K562 (cell line): ENCODE results near the gene BHLHE40. TPM values are rescaled to one million over a fixed set of nuclear protein-coding genes. Genes with fewer than 3 reads are reported as not detected.

Experiments
- BCL6 ChIP-seq: fragments of 250-450 bp; sonication (Bioruptor Pico); IDR thresholded peaks from 2 replicates; pipeline ENCODE4 v1.4.0; 2020
- GABPA ChIP-seq: fragments of 200-800 bp; sonication (Bioruptor generic); conservative IDR thresholded peaks from 2 replicates; pipeline ENCODE4 v1.6.1; 2016; ENCODE audit warnings: low read depth, missing genetic modification characterization, missing compliant biosample characterization
- KHSRP ChIP-seq: fragments of 450-650 bp; IDR thresholded peaks from 2 replicates; pipeline ENCODE4 v1.6.1; 2017
- L3MBTL2 ChIP-seq: fragments of 450-650 bp; IDR thresholded peaks from 2 replicates; pipeline ENCODE4 v1.6.1; 2016; ENCODE audit warnings: mild to moderate bottlenecking, moderate library complexity
- NR3C1 ChIP-seq: sonication (generic); formaldehyde crosslinking; IDR thresholded peaks from 2 replicates; pipeline ENCODE4 v1.8.1; 2022; ENCODE audit warnings: missing genetic modification reagents
- RBM15 ChIP-seq: fragments of 200-400 bp; formaldehyde crosslinking; IDR thresholded peaks from 2 replicates; pipeline ENCODE4 v1.6.1; 2018; ENCODE audit warnings: mild to moderate bottlenecking, low read length, moderate library complexity; ENCODE audit not compliant: insufficient read depth
- RHOXF2B ChIP-seq: fragments of 250-450 bp; sonication (Bioruptor Pico); conservative IDR thresholded peaks from 2 replicates; pipeline ENCODE4 v1.5.1; 2021
- SPI1 ChIP-seq: IDR thresholded peaks from 2 replicates; pipeline ENCODE4 v1.6.1; 2011; ENCODE audit warnings: low read depth, low read length, control low read depth, borderline replicate concordance
- SREBF1 ChIP-seq: fragments of 150-350 bp; IDR thresholded peaks from 2 replicates; pipeline ENCODE4 v1.6.1; 2014; ENCODE audit warnings: antibody characterized with exemption, low read depth, low read length, borderline replicate concordance
- ZNF444 ChIP-seq: fragments of 250-450 bp; sonication (Bioruptor Pico); IDR thresholded peaks from 2 replicates; pipeline ENCODE4 v1.4.0; 2020; ENCODE audit warnings: mild to moderate bottlenecking, moderate library complexity
- polyA plus RNA-seq, 8 experiments: library from polyadenylated mRNA; depleted of rRNA in 4 of 8; stranded (reverse) in 5 of 8; unstranded in 3 of 8; fragments of >200 nt; fragmentation: Nextera tagmentation in 2 of 8; fragmentation: Illumina TruSeq in 1 of 8; extraction: Ambion mirVana in 2 of 8; extraction: Trizol in 1 of 8; gene quantifications; 2 replicates each; pipeline versions ENCODE4 v1.2.1 to v1.2.3, GENCODE V29; 2011 to 2014; ENCODE audit warnings: inconsistent platforms in 1 of 8, missing spikeins in 1 of 8
- total RNA-seq, 7 experiments: library from RNA; depleted of rRNA in 6 of 7; stranded (reverse); fragments of >200 nt in 6 of 7; fragmentation: Illumina TruSeq in 2 of 7; extraction: Trizol in 2 of 7; gene quantifications; 2 replicates each; pipeline versions ENCODE4 v1.2.1 to v1.2.3, GENCODE V29; 2011 to 2021; ENCODE audit warnings: low replicate concordance in 1 of 7
- TF ChIP-seq, protein P1 (sequence below): fragments of 250-450 bp; sonication (Bioruptor Pico); IDR thresholded peaks from 2 replicates; pipeline ENCODE4 v1.5.0; 2021
- TF ChIP-seq, protein P2 (sequence below): fragments of 250-450 bp; sonication (Bioruptor Pico); IDR thresholded peaks from 2 replicates; pipeline ENCODE4 v1.4.0; 2020; ENCODE audit warnings: borderline replicate concordance
- TF ChIP-seq, protein P3 (sequence below): fragments of 450-650 bp; formaldehyde crosslinking; conservative IDR thresholded peaks from 2 replicates; pipeline ENCODE4 v1.4.0; 2022; ENCODE audit warnings: mild to moderate bottlenecking, missing genetic modification characterization
- TF ChIP-seq, protein P4 (sequence below): IDR thresholded peaks from 2 replicates; pipeline ENCODE4 v1.6.1; 2011; ENCODE audit warnings: borderline replicate concordance, low read depth, mild to moderate bottlenecking, moderate library complexity, low read length; ENCODE audit not compliant: insufficient read depth, poor library complexity, severe bottlenecking
- TF ChIP-seq, protein P5 (sequence below): fragments of 250-450 bp; sonication (Bioruptor Pico); IDR thresholded peaks from 2 replicates; pipeline ENCODE4 v1.4.0; 2020; ENCODE audit warnings: mild to moderate bottlenecking, moderate library complexity
- TF ChIP-seq, protein P6 (sequence below): sonication (generic); formaldehyde crosslinking; IDR thresholded peaks from 2 replicates; pipeline ENCODE4 v1.8.1; 2023; ENCODE audit warnings: mild to moderate bottlenecking, missing genetic modification reagents, moderate library complexity

BHLHE40 gene
- total and polyA plus RNA-seq, 9 of the 15 experiments (the other 6 are each of a cell fraction or from before 2014, with no cell fraction given), result 12.0 to 83.9 (median 31.4) TPM

DNA sequence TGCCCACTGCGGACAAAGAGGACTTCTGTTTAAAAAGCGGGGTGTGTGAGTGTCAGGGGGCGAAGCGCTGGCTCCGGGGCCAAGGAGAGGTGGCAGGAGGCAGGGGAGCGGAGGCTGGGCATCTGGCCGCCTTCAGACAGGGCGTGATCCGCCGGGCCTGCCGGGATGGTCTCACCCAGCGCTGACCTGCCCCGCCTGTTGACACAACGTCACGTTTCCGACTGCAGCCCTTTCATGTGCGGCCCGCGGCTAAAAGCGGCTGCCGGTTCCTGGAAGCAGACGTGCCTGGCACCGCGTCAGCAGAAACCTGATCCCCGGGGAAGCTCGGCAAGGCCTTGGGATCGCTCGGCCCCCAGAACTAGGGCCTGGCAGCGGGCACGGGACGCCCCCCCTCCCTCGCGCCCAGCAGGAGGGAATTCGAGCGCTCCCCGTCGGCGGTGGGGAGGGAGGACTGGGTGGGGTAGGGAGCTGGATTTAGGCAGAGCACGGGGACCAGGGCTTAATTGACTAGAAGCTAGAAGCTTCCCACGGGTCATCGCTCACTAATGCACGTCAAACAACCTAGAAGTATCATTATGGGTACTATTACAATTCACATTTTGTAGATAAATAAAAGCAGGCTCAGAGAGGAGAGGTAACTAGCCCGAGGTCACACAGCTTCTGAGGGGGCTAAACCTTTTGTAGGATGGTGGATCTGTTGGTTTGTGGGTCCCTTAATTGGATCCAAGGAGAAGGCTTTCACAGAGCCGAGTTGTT, 7.7 kb downstream of the BHLHE40 start (continued):
- TF ChIP-seq GABPA (tag) (no peak), ZNF444 (CRISPR knock-in tag) (peak; percentile 40; the same call in 1 of the 2 replicates), BCL6 (CRISPR knock-in tag) (no peak), SPI1 (no peak), RBM15 (no peak), RHOXF2B (CRISPR knock-in tag) (no peak), L3MBTL2 (peak; percentile 76), NR3C1 (CRISPR knock-in tag) (no peak), SREBF1 (0 out of 2 replicates have a peak, but pooled peaks have one; percentile 34), KHSRP (no peak)
- TF ChIP-seq, protein P1, sequence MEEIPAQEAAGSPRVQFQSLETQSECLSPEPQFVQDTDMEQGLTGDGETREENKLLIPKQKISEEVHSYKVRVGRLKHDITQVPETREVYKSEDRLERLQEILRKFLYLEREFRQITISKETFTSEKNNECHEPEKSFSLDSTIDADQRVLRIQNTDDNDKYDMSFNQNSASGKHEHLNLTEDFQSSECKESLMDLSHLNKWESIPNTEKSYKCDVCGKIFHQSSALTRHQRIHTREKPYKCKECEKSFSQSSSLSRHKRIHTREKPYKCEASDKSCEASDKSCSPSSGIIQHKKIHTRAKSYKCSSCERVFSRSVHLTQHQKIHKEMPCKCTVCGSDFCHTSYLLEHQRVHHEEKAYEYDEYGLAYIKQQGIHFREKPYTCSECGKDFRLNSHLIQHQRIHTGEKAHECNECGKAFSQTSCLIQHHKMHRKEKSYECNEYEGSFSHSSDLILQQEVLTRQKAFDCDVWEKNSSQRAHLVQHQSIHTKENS (CRISPR knock-in tag), result no peak
- TF ChIP-seq, protein P2, sequence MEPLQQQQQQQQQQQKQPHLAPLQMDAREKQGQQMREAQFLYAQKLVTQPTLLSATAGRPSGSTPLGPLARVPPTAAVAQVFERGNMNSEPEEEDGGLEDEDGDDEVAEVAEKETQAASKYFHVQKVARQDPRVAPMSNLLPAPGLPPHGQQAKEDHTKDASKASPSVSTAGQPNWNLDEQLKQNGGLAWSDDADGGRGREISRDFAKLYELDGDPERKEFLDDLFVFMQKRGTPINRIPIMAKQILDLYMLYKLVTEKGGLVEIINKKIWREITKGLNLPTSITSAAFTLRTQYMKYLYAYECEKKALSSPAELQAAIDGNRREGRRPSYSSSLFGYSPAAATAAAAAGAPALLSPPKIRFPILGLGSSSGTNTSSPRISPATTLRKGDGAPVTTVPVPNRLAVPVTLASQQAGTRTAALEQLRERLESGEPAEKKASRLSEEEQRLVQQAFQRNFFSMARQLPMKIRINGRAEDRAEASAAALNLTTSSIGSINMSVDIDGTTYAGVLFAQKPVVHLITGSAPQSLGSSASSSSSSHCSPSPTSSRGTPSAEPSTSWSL (CRISPR knock-in tag), result no peak
- TF ChIP-seq, protein P3, sequence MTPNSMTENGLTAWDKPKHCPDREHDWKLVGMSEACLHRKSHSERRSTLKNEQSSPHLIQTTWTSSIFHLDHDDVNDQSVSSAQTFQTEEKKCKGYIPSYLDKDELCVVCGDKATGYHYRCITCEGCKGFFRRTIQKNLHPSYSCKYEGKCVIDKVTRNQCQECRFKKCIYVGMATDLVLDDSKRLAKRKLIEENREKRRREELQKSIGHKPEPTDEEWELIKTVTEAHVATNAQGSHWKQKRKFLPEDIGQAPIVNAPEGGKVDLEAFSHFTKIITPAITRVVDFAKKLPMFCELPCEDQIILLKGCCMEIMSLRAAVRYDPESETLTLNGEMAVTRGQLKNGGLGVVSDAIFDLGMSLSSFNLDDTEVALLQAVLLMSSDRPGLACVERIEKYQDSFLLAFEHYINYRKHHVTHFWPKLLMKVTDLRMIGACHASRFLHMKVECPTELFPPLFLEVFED (CRISPR knock-in tag), result no peak
- TF ChIP-seq, protein P4, sequence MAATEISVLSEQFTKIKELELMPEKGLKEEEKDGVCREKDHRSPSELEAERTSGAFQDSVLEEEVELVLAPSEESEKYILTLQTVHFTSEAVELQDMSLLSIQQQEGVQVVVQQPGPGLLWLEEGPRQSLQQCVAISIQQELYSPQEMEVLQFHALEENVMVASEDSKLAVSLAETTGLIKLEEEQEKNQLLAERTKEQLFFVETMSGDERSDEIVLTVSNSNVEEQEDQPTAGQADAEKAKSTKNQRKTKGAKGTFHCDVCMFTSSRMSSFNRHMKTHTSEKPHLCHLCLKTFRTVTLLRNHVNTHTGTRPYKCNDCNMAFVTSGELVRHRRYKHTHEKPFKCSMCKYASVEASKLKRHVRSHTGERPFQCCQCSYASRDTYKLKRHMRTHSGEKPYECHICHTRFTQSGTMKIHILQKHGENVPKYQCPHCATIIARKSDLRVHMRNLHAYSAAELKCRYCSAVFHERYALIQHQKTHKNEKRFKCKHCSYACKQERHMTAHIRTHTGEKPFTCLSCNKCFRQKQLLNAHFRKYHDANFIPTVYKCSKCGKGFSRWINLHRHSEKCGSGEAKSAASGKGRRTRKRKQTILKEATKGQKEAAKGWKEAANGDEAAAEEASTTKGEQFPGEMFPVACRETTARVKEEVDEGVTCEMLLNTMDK, result no peak
- TF ChIP-seq, protein P5, sequence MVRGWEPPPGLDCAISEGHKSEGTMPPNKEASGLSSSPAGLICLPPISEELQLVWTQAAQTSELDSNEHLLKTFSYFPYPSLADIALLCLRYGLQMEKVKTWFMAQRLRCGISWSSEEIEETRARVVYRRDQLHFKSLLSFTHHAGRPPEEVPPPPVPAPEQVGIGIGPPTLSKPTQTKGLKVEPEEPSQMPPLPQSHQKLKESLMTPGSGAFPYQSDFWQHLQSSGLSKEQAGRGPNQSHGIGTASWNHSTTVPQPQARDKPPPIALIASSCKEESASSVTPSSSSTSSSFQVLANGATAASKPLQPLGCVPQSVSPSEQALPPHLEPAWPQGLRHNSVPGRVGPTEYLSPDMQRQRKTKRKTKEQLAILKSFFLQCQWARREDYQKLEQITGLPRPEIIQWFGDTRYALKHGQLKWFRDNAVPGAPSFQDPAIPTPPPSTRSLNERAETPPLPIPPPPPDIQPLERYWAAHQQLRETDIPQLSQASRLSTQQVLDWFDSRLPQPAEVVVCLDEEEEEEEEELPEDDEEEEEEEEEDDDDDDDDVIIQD (CRISPR knock-in tag), result no peak
- TF ChIP-seq, protein P6, sequence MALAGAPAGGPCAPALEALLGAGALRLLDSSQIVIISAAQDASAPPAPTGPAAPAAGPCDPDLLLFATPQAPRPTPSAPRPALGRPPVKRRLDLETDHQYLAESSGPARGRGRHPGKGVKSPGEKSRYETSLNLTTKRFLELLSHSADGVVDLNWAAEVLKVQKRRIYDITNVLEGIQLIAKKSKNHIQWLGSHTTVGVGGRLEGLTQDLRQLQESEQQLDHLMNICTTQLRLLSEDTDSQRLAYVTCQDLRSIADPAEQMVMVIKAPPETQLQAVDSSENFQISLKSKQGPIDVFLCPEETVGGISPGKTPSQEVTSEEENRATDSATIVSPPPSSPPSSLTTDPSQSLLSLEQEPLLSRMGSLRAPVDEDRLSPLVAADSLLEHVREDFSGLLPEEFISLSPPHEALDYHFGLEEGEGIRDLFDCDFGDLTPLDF (CRISPR knock-in tag), result peak; percentile 58; the same call in 1 of the 2 replicates
